Measurements from ENCODE around the gene STXBP2. TPM values are rescaled to one million over a fixed set of nuclear protein-coding genes. Genes with fewer than 3 reads are reported as not detected.

STXBP2 gene
- total and polyA plus RNA-seq, 9 of the 15 experiments (the other 6 are each of a cell fraction or from before 2014, with no cell fraction given) = 2.5 to 163 (median 71.3) TPM

DNA sequence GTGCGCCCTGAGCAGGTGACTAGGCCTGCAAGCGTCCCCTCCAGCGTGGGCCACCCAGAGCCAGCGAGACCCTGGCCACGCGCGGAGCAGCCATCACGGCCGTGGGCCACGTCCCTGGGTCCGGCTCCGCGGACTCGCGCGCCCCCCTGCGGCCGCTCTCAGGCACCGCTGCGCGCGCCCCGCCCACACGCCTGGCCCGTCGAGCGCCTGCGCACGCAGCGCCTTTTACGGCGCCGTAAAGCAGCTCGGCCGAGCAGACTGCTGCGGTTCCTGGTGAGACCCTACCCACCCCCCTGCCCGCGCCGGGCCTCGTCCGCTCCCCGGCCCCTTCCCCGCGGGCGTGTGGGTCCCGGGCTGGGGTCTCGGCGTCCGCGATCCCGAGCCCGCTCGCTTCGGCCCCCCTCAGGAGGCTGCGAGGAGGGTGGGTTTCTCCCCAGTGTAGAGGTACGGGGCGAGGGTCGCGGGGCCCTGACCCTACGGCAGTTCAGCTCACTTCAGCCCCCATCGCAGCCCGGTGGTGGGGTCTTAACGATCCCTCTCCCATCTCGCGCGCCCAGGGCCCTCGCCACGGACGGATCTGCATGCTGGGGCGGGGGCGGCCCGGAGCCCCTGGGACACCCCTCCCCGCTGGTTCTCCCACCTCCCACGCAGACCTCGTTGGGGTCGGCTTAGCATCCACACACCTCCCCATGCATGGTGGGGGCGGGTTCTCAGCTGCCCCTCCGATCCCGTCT lies 43.9 kb downstream of the STXBP2 start, which contains the start of gene TRAPPC5 (continued):
- TF ChIP-seq, protein P1, sequence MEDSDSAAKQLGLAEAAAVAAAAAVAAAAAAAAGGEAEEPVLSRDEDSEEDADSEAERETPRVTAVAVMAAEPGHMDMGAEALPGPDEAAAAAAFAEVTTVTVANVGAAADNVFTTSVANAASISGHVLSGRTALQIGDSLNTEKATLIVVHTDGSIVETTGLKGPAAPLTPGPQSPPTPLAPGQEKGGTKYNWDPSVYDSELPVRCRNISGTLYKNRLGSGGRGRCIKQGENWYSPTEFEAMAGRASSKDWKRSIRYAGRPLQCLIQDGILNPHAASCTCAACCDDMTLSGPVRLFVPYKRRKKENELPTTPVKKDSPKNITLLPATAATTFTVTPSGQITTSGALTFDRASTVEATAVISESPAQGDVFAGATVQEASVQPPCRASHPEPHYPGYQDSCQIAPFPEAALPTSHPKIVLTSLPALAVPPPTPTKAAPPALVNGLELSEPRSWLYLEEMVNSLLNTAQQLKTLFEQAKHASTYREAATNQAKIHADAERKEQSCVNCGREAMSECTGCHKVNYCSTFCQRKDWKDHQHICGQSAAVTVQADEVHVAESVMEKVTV (CRISPR knock-in tag; IDR thresholded peaks at IDR 0.05) = peak; percentile 79
- TF ChIP-seq SETDB1 (IDR thresholded peaks at IDR 0.05; ENCODE audit: low read length) (no peak), ZNF431 (CRISPR knock-in tag; IDR thresholded peaks at IDR 0.05) (0 out of 2 replicates have a peak, but pooled peaks have one; percentile 10), KAT7 (CRISPR knock-in tag; IDR thresholded peaks at IDR 0.05; ENCODE audit: borderline replicate concordance) (no peak), MAFF (IDR thresholded peaks at IDR 0.05; ENCODE audit: low read length) (no peak), PURB (CRISPR knock-in tag; IDR thresholded peaks at IDR 0.05; ENCODE audit: low read depth) (no peak), SRSF1 (IDR thresholded peaks at IDR 0.05; ENCODE audit: low read depth, low read length) (no peak), ZNF274 (IDR thresholded peaks at IDR 0.05; ENCODE audit: borderline replicate concordance, low read depth, low read length) (no peak), NELFE (IDR thresholded peaks at IDR 0.05; ENCODE audit: insufficient read depth, insufficient read length) (no peak), ELF4 (CRISPR knock-in tag; IDR thresholded peaks at IDR 0.05) (no peak), HOXB6 (CRISPR knock-in tag; IDR thresholded peaks at IDR 0.05; ENCODE audit: borderline replicate concordance) (no peak), LEF1 (IDR thresholded peaks at IDR 0.05) (no peak), RAD51 (IDR thresholded peaks at IDR 0.05; ENCODE audit: borderline replicate concordance, low read depth) (no peak), RNF2 (IDR thresholded peaks at IDR 0.05) (no peak), HOMEZ (CRISPR knock-in tag; IDR thresholded peaks at IDR 0.05) (0 out of 2 replicates have a peak, but pooled peaks have one; percentile 16), FIP1L1 (IDR thresholded peaks at IDR 0.05; ENCODE audit: low read depth, low read length, poor library complexity, severe bottlenecking) (peak; percentile 90), ZFP30 (CRISPR knock-in tag; IDR thresholded peaks at IDR 0.05; ENCODE audit: borderline replicate concordance) (no peak), ZNF280B (CRISPR knock-in tag; IDR thresholded peaks at IDR 0.05) (no peak), WHSC1 (IDR thresholded peaks at IDR 0.05; ENCODE audit: low read length) (no peak), TRIM24 (IDR thresholded peaks at IDR 0.05) (no peak), ZNF551 (CRISPR knock-in tag; IDR thresholded peaks at IDR 0.05) (no peak), BMI1 (IDR thresholded peaks at IDR 0.05; ENCODE audit: low read length) (no peak)
- TF ChIP-seq, protein P2, sequence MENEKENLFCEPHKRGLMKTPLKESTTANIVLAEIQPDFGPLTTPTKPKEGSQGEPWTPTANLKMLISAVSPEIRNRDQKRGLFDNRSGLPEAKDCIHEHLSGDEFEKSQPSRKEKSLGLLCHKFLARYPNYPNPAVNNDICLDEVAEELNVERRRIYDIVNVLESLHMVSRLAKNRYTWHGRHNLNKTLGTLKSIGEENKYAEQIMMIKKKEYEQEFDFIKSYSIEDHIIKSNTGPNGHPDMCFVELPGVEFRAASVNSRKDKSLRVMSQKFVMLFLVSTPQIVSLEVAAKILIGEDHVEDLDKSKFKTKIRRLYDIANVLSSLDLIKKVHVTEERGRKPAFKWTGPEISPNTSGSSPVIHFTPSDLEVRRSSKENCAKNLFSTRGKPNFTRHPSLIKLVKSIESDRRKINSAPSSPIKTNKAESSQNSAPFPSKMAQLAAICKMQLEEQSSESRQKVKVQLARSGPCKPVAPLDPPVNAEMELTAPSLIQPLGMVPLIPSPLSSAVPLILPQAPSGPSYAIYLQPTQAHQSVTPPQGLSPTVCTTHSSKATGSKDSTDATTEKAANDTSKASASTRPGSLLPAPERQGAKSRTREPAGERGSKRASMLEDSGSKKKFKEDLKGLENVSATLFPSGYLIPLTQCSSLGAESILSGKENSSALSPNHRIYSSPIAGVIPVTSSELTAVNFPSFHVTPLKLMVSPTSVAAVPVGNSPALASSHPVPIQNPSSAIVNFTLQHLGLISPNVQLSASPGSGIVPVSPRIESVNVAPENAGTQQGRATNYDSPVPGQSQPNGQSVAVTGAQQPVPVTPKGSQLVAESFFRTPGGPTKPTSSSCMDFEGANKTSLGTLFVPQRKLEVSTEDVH (IDR thresholded peaks at IDR 0.05; ENCODE audit: low read depth, partially characterized antibody) = no peak
